GM10847 (cell line): ENCODE measurements around the gene KCNB1.

Experiments
- POLR2A ChIP-seq: IDR thresholded peaks from 2 replicates; pipeline ENCODE4 v1.6.1; 2011; ENCODE audit not compliant: insufficient read length; ENCODE audit errors: extremely low read depth

KCNB1 gene

GRCh38 chr20:49415005-49415667, 67.3 kb downstream of the KCNB1 start:
- no peak for TF ChIP-seq POLR2A

- no peak for TF ChIP-seq POLR2A
Observed at GRCh38 chr20:49413677-49414076, 68.8 kb downstream of the KCNB1 start.

- TF ChIP-seq POLR2A: no peak
Observed at GRCh38 chr20:49412953-49413352, 69.5 kb downstream of the KCNB1 start.

GRCh38 chr20:49412254-49412653, 70.2 kb downstream of the KCNB1 start:
- TF ChIP-seq POLR2A: no peak

- TF ChIP-seq POLR2A: no peak
Observed at GRCh38 chr20:49411221-49411925, 71.1 kb downstream of the KCNB1 start.

- no peak for TF ChIP-seq POLR2A
Observed at GRCh38 chr20:49409302-49409974, 73.0 kb downstream of the KCNB1 start.

GRCh38 chr20:49408509-49409104, 73.9 kb downstream of the KCNB1 start:
- no peak for TF ChIP-seq POLR2A

- TF ChIP-seq POLR2A: no peak
Observed at GRCh38 chr20:49406666-49407065, 75.8 kb downstream of the KCNB1 start.

- TF ChIP-seq POLR2A: no peak
Observed at GRCh38 chr20:49405696-49406095, 76.8 kb downstream of the KCNB1 start.

GRCh38 chr20:49405062-49405683, 77.3 kb downstream of the KCNB1 start:
- TF ChIP-seq POLR2A: no peak

- TF ChIP-seq POLR2A: no peak
Observed at GRCh38 chr20:49404461-49404860, 78.0 kb downstream of the KCNB1 start.

GRCh38 chr20:49403911-49404310, 78.6 kb downstream of the KCNB1 start:
- no peak for TF ChIP-seq POLR2A

- TF ChIP-seq POLR2A: no peak
Observed at GRCh38 chr20:49403012-49403411, 79.5 kb downstream of the KCNB1 start.

GRCh38 chr20:49400904-49401303, 81.6 kb downstream of the KCNB1 start:
- TF ChIP-seq POLR2A: no peak

GRCh38 chr20:49400410-49400809, 82.1 kb downstream of the KCNB1 start:
- no peak for TF ChIP-seq POLR2A

- TF ChIP-seq POLR2A: no peak
Observed at GRCh38 chr20:49399329-49399728, 83.1 kb downstream of the KCNB1 start.
